NCI-H146 treated with DMSO at 0.1 percent for 48 hours (cell line): Measurements from ENCODE around the gene SREBF2.

Experiments
- DNase-seq: peaks from one replicate; lab custom pipeline; 2025; ENCODE audit not compliant: unreplicated experiment; lab: John Stamatoyannopoulos, UW

Gene SREBF2

DNA sequence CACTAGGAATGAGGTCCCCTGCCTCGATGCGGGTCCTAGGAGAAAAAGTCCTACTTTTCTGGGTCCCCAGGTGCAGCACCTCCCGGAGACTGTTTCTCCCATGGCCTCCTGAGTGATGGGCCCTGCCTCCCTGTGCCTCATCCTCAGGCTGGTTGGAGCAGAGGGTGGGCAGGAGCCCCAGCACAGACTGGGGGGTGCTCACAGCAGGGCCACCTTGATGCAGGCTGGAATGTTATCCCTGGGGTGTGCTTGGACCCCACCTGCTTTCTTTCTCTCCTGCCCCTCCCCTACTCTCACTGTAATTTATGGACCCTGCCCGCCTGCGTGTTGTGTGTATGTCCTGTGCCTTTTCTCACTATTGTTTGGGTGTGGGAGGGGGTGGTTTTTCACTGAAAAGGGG lies 73.9 kb downstream of the SREBF2 start:
- no peak for DNase-seq

DNA sequence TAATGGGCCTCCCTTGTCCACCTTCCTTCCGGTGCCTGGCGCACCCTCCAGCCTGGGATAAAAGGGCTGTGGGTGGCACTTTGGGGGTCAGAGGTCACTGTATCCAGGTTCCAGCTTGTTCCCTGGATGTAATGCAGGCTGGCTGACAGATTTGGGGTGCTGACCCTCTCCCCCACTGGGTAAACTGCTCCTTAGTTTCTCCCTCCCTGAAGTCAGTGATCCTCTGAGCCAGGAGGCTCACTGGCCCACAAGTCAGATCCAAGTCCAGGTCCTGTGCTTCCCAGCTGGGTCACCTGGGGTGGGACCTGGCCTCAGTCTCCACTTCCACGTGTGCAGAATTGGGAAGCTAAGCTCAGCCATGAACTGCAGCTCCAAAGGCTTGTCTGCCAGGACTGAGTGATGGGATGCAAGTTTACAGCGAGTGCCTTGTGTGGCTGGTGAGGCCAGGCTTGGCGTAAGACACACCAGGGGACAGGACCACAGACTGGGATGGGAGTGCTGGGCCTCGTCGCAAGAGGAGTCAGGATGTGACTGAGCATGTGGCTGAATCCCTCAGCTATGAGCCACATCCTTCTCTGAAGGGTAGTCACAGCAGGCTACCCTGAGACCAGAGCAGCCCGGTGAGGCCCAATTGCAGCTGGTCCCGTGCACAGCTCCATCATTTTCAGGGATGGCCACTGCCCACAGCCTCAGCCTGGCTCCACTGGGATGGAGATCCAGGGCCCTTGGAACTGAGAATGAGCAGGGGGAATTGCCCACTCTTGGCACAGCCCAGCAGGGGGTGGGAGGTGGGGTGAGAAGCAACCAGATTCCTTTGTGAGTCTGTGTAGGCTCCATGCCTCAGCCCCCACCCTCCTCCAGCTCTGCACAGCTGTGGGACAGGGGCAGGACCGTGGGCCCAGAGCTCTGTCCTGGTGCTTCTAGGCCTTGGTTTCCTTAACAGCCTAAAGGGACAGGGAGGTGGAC lies 74.8 kb downstream of the SREBF2 start:
- no peak for DNase-seq

DNA sequence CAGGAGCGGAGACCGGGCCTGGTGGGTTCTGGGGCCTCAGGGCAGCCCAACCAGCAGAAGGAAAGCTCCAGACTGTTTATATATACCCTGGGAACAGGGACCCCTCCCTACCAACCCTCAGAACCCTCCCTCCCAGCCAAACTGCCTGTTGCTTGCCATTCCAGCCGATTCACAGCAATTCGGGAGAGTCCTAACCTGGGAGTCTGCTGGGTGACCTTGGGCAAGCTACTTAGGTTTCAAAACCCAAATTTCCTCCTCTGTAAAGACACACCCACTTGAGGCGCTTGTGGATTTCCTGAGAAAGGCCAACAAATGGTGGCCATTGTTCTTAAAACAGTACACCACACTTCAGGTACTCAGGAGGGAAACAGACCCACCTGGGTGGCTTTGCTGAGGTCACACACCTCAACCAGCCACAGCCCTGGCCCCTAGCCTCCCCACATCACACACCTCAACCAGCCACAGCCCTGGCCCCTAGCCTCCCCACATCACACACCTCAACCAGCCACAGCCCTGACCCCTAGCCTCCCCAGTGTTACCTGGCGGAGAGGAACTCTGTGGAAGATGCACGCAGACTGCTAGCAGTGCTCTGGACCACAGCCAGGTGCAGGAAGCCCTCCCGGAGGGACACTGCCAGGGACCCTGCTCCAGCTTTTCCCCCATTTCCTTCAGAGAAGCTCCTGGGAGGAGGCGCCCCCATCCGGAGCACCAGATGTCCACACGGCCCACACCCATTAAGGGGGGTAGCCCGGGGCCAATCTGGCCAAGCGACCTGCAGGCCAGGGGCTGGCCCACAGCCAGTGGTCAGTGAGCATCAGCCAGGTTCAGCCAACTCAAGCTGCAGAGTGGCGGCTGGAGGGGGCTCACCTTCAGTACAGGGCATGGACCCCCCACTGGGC lies 75.8 kb downstream of the SREBF2 start:
- no peak for DNase-seq

DNA sequence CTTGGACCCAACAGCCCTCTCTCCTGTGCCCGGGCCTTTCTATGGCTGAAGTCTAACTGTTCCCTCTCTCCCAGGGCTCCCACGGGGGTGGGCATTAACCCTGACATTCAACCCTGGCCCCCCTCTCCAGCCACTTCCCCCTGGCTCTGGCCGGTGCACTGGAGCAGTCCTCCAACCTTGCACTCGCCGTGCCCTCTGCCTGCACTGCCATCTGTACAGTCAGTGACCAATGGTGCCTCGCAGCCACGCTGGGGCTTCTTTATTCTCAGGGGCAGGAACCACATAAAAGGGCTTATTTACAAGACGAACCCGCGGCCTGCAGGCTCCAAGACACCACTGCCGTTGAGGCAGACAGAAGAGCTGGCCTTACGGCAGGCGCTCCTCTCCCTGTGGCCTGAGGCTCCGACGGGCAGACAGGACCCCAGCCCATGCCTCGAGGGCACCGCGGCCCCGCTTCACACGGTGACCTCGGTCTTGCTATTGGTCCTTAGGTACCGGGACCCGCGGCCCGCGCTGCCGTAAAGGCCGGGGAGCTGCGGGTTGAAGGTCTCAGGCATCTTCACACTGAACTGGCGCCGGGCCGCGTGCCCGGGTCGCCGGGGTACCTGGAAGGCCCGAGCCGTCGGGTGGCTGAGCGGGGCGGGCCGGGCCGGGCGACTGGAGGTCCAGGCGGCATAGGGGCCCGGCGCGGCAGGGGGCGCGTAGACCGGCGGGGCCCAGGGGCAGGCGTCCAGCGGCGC lies 76.6 kb downstream of the SREBF2 start:
- DNase-seq: no peak

DNA sequence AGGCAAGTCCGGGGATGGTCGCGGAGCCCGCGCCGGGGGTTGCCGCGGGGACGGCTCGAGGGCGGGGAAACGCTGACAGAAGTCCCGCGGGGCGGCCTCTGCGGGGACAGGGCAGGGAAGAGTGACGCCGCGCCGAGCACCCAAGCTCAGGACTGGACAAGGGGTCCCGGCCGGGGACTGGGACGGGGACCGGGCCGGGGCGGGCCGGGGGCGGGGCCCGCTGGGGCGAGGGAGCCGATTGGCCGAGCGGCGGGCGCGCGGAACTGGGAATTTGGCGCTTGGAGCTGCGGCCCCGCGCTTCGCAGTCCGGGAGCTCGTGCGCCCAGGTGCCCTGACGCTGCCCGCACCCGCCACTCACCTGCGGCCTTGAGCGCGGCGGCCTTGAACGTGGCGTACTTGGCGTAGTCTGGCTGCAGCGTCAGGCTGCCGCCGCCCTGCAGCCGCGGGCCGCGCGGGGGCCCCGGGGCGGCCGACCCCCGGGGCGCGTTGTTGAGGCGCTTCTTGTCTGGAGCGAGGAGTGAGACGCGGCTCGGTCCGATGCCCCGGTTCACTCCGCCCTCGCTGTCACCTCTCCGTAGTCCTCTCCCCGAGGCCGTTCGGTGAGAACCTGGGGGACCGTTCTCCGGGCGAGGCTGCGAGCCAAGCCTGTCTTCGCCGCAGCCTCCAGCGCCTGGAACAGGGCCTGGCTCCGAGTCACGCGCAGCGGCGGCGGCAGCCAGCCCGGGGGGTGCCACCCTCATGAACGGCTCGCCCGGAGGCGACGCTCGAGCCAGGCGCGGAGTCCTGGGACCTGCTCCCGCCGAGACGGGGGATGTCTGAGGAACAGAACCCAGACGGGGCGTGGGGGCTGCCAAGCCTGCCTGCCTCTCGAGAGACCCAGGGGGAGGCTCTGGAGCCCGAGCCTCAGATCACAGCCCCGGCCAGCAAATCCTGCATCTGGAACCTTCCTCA lies 77.4 kb downstream of the SREBF2 start:
- DNase-seq: no peak

DNA sequence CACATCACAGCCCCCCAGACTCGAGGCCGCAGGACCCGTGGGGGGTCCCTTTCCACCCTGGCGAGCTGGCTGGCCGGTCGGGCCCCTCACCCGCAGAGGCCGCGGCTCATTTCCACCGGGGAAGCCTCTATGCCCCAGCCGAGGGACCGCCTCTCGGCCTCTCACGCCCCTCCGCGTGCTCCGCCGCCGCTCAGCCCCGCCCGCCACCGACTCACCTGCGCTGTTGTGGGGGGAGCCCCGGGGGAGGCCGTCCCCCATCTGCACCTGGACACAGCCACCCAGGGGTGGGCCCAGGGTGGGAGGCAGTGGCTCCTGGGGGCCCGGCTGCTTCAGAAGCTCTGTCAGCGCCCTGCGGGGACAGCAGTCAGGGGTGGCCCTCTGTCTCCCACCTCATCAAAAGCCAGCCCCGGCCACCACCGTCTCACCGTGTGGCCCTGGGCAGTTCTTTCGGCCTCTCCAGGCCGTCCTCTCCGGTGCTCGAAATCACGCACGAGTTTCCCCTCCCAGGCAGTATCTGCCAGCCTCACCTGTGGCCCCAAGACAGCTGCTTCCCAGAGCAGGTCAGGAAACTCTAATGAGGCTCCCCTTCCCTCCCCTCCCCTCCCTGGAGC lies 78.2 kb downstream of the SREBF2 start:
- no peak for DNase-seq

DNA sequence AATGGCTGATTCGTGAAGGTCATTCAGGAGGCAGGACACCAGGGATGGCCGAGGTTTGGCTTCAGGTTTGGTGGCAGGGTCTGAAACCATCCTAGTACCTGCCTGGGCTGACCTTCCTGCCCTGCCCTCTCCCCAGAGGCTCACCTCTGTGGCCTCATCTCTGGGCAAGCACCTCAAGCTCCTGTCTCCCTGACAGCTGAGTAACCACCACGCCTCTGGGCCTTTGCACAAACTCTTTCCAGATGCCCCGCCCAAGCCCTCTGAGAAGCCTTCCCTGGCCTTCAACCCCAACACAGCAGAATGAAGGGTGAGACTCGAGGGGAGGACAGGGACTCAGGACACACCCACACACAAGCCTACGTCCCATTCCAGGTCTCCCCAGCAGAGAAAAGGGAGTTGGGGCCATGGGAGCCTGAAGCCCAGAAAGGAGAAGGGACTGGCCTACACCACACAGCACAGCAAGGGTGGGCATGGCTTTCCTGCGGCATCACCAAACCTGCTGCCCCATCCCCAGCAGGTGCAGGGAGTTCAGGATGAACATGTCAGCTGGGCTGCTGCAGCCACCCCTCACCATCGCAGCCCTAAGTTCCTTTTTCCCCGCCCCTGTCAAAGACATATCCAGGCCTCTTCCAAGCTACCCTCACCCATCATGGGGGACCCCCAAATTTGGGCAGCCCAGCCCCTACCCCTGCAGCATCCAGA lies 79.6 kb downstream of the SREBF2 start:
- no peak for DNase-seq

DNA sequence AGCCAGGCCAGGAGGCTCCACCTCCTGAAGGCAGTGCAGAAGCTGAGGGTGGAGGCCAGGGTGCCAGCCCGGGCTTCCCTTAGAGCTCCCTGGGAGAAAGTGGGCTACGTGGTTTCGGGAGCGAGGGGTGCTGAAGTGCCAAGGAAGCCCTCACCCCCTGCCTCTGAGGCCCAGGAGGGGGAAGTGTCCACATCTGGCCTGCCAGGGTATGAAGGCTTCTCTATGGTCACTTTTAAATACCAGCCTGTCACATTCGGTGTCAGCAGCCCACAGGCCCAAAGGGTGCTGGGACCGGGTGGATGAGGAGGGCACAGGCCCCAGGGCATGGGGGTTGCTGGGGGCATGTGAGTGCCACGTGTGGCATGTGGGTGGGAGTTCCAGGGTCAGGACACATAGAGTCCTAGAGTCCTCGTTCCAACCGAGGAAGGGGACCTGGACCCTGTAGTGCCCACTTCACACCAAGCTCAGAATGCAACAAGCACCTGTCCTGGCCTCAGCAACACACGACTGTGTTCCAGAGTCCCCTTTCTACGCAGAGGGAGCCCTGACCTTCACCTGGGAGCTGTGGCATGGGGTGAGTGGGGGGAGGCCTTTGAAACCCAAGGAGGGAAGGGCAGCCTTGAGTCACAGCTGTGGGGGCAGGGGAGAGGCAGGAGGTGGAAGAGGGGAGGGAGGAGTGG lies 80.3 kb downstream of the SREBF2 start:
- no peak for DNase-seq

DNA sequence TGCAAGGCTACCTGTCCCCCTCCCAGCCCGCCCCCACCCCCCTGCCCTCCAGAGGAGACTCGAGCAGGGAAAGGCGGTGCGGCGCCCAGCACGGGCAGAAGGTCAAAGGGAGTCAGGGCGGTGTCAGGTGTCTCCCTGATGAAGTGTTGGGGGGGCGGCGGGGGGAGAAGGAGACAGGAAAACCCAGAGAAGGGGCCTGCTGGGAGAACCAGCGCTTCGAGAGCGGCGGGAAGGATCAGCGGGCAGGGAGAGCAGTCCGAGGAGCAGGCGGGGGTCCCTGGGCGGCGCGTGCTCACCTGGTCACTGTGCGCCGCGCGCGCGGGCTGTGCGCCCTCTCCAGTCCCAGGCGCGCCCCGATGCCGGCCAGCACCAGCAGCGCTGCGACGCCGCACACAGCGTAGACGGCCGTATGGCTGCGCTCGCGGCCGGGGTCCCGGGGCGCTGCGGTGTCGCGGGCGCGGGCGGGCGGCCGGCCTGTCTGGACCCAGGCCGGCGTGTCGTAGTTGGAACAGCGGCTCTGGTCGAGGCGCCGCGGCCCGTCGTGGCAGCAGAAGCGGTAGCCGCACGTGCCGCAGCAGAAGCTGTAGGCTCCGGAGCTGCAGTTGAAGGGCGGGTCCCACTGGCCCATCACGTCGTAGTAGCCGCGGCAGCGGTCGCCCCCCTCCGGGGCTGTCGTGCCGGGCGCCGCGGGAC lies 81.1 kb downstream of the SREBF2 start:
- DNase-seq: no peak

DNA sequence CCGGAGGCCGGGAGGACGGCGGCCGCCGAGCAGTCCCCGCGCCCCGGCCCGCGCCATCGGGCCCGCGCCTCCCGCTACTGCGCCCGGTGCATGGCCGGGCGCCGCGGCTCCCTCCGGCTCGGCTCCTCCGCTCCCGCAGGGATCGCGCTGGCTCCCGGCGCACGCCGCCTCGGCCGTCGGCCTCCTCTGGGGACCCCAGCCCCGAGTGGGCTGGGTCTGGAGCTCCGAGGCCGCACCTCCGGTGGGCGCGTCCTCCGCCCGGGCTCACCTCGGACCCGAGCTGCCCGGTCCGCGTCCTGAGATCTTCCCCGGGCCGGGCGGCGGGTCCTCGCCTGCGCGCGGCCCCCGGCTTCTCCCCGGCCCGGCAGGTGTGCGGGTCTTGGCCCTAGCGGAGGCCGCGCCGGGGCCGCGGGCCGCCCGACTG lies 81.7 kb downstream of the SREBF2 start:
- DNase-seq: no peak

DNA sequence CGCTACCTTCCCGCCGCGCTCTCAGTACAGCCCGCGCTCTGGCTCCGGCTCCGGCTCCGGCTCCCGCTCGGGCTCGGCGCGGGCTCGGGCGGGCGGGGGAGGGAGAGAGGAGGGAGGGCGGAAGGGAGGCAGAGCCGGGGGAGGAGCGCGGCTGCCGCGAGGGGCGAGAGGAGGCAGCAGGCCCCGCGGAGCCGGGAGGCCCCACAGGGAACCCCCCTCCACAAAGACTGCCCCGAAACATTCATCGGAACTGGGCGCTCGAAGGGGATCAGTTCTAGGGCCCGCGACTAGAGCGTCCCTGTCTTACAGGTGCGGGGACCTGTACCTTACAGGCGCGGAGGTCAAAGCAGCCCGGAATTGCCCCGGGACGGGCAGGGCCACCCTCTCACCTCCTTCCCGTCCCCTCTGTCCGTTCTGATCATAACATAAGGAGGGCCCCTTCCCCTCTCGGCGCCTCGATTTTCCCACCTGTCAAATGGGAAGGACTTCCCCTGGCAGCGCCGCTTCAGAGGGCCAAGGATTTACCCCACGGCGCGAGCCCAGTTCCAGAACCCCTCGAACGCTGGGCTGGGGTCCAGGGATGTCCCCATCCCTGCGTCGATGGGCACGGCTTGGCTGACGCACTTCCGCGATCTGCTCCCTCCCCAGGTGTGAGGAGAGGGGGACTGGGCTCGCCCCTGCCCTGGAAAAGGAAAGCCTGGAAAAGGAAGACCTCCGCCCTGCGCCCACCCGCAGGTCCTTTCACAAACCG lies 82.3 kb downstream of the SREBF2 start, which contains the start of gene SHISA8:
Gene SHISA8 (minus strand): TSS at position 40 of the 751 bp plus-strand sequence. CDS start 407 bp downstream, outside the sequence.
- no peak for DNase-seq

DNA sequence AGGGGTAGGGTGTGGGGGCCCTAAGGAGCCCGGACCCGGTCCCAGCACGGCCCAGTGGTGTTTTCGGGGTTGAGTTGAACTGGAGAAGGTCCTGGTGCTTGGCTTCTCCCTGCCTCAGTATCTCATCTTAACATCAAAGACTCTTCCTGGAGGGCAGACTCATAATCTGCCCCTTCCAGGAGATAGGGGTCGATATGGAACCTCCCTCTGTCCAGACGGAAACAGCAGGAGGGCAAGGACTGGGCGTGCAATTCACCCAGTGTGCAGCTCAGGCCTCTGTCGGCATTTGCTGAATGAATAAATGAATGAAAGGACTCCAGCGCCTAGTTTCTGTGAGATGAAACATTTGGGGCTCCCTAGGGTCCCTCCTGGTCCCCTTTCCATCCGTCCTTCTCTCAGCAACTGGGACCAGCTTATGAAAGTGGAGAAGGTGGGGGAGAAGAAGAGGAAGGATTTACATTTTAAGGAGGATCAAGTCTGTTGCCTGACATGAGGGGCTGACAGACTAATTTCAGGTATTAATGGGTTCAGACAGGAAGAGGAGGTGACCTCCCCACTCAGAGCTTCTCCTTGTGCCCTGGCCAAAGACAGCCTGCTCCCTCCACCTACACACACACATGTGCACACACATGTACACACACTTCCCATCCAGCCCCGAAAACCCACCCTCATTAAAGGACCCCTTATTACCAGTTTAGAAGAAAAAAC lies 83.0 kb downstream of the SREBF2 start:
- no peak for DNase-seq

DNA sequence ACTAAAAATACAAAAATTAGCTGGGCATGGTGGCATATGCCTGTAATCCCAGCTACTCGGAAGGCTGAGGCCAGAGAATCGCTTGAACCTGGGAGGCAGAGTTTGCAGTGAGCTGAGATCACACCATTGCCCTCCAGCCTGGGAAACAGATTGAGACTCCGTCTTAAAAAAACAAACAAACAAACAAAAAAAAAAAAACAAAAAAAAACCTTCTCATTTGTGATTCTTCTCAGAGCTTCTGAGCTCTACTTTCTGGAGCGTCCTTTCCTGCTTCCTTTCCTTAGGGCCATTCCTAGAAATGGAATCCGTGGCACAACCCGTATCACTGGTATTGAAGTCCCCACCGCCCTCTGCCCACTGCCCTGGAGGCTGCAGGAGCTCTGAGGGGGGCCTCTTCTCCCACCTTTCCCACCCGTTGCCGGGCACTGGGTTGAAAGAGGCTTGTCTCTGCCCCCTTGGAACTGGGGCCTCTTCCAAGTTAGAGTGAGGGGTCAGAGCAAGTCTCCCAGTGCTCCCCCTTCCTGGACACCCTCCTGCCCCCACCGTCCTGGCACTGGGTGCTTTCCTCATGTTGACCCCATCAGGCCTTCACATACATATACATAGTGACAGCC lies 83.9 kb downstream of the SREBF2 start:
- no peak for DNase-seq

DNA sequence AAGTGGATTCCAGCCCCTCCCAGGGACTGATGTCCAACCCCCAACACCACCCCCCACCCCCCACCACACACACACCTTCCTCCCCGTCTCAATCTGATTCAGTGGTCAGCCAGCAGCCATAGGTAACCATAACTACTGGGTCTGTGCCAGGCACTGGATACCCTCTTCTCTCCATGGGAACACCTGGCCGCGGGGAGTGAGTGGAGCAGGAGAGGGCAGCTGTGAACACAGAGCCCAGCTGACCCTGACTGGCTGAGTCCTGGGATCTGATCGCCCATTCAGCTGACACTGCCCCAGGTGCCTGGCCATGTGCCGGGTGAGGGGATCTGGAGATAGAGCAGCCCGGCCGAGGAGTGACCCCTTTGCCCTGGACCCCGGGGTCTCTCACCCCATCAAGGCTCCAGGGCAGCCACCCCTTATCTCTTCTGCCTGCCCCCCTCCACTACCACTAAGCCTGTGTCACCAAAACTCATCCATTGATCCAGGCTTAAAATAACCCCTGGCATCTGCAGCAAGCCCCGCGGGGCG lies 84.5 kb downstream of the SREBF2 start:
- peak; percentile 19 for DNase-seq

DNA sequence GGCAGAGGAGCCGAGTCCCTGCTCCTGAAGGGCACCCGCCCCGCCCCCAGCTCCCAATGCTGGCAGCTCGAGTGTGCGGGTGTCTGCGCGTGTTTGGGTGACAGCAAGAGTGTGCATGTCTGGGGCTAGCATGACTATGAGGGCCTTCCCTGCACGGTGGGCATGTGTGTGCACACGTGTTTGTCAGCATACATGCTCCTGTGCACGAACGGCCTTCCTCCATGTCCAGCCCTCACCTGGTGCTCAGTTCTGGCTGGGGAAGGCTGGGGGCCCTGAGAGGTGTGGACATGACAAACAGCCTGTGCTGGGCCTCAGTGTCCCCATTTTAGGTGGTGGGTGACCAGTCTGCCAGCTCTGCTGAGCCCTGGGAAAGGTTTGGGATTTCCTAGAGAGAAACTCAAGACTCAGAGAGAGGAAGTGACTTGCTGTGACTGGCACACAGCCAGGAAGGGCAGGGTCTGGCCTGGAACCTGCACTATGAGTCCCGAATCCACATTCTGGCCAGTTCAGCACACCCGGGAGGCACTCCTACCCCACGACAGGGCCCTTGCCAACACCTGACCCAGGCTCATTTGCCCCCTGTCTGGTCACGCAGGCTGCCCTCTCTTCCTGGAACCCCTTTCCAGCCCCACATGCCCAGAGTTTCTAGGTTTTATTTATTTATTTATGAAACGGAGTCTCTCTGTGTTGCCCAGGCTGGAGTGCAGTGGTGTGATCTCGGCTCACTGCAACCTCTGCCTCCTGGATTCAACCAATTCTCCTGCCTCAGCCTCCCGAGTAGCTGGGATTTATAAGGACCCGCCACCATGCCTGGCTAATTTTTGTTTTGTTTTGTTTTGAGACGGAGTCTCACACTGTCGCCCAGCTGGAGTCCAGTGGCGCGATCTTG lies 85.2 kb downstream of the SREBF2 start:
- no peak for DNase-seq
